ENCODE data around the gene ALDH1A2.

The ALDH1A2 gene

GRCh38 chr15:57950381-57950946, 115.0 kb downstream of the ALDH1A2 start:
- H3K36me3 Mint-ChIP-seq: no peaks in the 10 kb centered on the region
- no peak overlapping the region for H3K4me3 Mint-ChIP-seq
- no peak overlapping the region for H3K27ac Mint-ChIP-seq
- no peaks in the 10 kb centered on the region for H3K4me1 Mint-ChIP-seq
- H3K27me3 Mint-ChIP-seq: peaks cover 3% of the 10 kb centered on the region
- no peaks in the 10 kb centered on the region for H3K9me3 Mint-ChIP-seq

- H3K27me3 Mint-ChIP-seq: peaks cover 4% of the 10 kb centered on the region
- no peaks in the 10 kb centered on the region for H3K9me3 Mint-ChIP-seq
- no peaks in the 10 kb centered on the region for H3K4me1 Mint-ChIP-seq
- H3K27ac Mint-ChIP-seq: no peak overlapping the region
- H3K36me3 Mint-ChIP-seq: no peaks in the 10 kb centered on the region
- no peak overlapping the region for H3K4me3 Mint-ChIP-seq
Observed at GRCh38 chr15:57949374-57949943, 116.1 kb downstream of the ALDH1A2 start.

- no peaks in the 10 kb centered on the region for H3K9me3 Mint-ChIP-seq
- H3K4me1 Mint-ChIP-seq: no peaks in the 10 kb centered on the region
- no peak overlapping the region for H3K4me3 Mint-ChIP-seq
- H3K27me3 Mint-ChIP-seq: peaks cover 4% of the 10 kb centered on the region
- H3K36me3 Mint-ChIP-seq: no peaks in the 10 kb centered on the region
- no peak overlapping the region for H3K27ac Mint-ChIP-seq
Observed at GRCh38 chr15:57948351-57949289, 116.9 kb downstream of the ALDH1A2 start.

GRCh38 chr15:57947781-57948180, 117.7 kb downstream of the ALDH1A2 start:
- Mint-ChIP-seq H3K9me3 (no peaks in the 10 kb centered on the region), H3K36me3 (no peaks in the 10 kb centered on the region), H3K27me3 (peaks cover 4% of the 10 kb centered on the region), H3K4me3 (no peak overlapping the region), H3K27ac (no peak overlapping the region), H3K4me1 (no peaks in the 10 kb centered on the region)

- Mint-ChIP-seq H3K27me3 (peaks cover 6% of the 10 kb centered on the region), H3K4me3 (no peak overlapping the region), H3K4me1 (no peaks in the 10 kb centered on the region), H3K27ac (no peak overlapping the region), H3K9me3 (no peaks in the 10 kb centered on the region), H3K36me3 (no peaks in the 10 kb centered on the region)
Observed at GRCh38 chr15:57947282-57947681, 118.2 kb downstream of the ALDH1A2 start.

GRCh38 chr15:57946491-57947048, 118.9 kb downstream of the ALDH1A2 start:
- H3K27me3 Mint-ChIP-seq: peaks cover 11% of the 10 kb centered on the region
- H3K4me3 Mint-ChIP-seq: no peak overlapping the region

GRCh38 chr15:57945616-57946015, 119.9 kb downstream of the ALDH1A2 start:
- Mint-ChIP-seq H3K4me3 (no peak overlapping the region), H3K36me3 (no peaks in the 10 kb centered on the region), H3K27ac (no peak overlapping the region), H3K4me1 (no peaks in the 10 kb centered on the region), H3K27me3 (peaks cover 14% of the 10 kb centered on the region), H3K9me3 (no peaks in the 10 kb centered on the region)

More at GRCh38 chr15:57946491-57947048, 118.9 kb downstream of the ALDH1A2 start:
- no peaks in the 10 kb centered on the region for H3K4me1 Mint-ChIP-seq
- H3K9me3 Mint-ChIP-seq: no peaks in the 10 kb centered on the region
- no peak overlapping the region for H3K27ac Mint-ChIP-seq
- H3K36me3 Mint-ChIP-seq: no peaks in the 10 kb centered on the region

GRCh38 chr15:57943754-57944420, 121.6 kb downstream of the ALDH1A2 start:
- no peak overlapping the region for H3K4me3 Mint-ChIP-seq
- no peaks in the 10 kb centered on the region for H3K36me3 Mint-ChIP-seq
- no peaks in the 10 kb centered on the region for H3K4me1 Mint-ChIP-seq
- H3K9me3 Mint-ChIP-seq: no peaks in the 10 kb centered on the region
- peaks cover 23% of the 10 kb centered on the region for H3K27me3 Mint-ChIP-seq
- no peak overlapping the region for H3K27ac Mint-ChIP-seq

GRCh38 chr15:57943171-57943570, 122.3 kb downstream of the ALDH1A2 start:
- Mint-ChIP-seq H3K27ac (no peak overlapping the region), H3K27me3 (peaks cover 25% of the 10 kb centered on the region), H3K9me3 (no peaks in the 10 kb centered on the region), H3K4me3 (no peak overlapping the region), H3K4me1 (no peaks in the 10 kb centered on the region), H3K36me3 (no peaks in the 10 kb centered on the region)

- H3K4me3 Mint-ChIP-seq: no peak overlapping the region
- no peaks in the 10 kb centered on the region for H3K9me3 Mint-ChIP-seq
- H3K27ac Mint-ChIP-seq: no peak overlapping the region
- H3K36me3 Mint-ChIP-seq: no peaks in the 10 kb centered on the region
- no peaks in the 10 kb centered on the region for H3K4me1 Mint-ChIP-seq
- H3K27me3 Mint-ChIP-seq: peaks cover 30% of the 10 kb centered on the region
Observed at GRCh38 chr15:57941816-57942215, 123.7 kb downstream of the ALDH1A2 start.

- Mint-ChIP-seq H3K4me3 (no peak overlapping the region), H3K27me3 (peaks cover 21% of the 10 kb centered on the region), H3K36me3 (no peaks in the 10 kb centered on the region), H3K27ac (no peak overlapping the region), H3K4me1 (no peaks in the 10 kb centered on the region), H3K9me3 (no peaks in the 10 kb centered on the region)
Observed at GRCh38 chr15:57932348-57932747, 133.2 kb downstream of the ALDH1A2 start.

GRCh38 chr15:57931570-57931969, 133.9 kb downstream of the ALDH1A2 start:
- H3K27ac Mint-ChIP-seq: no peak overlapping the region
- H3K4me1 Mint-ChIP-seq: no peaks in the 10 kb centered on the region
- H3K4me3 Mint-ChIP-seq: no peak overlapping the region
- H3K9me3 Mint-ChIP-seq: no peaks in the 10 kb centered on the region
- no peaks in the 10 kb centered on the region for H3K36me3 Mint-ChIP-seq
- peaks cover 16% of the 10 kb centered on the region for H3K27me3 Mint-ChIP-seq

- H3K9me3 Mint-ChIP-seq: no peaks in the 10 kb centered on the region
- no peaks in the 10 kb centered on the region for H3K4me1 Mint-ChIP-seq
- H3K4me3 Mint-ChIP-seq: no peak overlapping the region
- no peaks in the 10 kb centered on the region for H3K36me3 Mint-ChIP-seq
- peaks cover 10% of the 10 kb centered on the region for H3K27me3 Mint-ChIP-seq
- no peak overlapping the region for H3K27ac Mint-ChIP-seq
Observed at GRCh38 chr15:57927091-57927631, 138.3 kb downstream of the ALDH1A2 start.

GRCh38 chr15:57925650-57926049, 139.9 kb downstream of the ALDH1A2 start:
- Mint-ChIP-seq H3K9me3 (no peaks in the 10 kb centered on the region), H3K27me3 (peaks cover 6% of the 10 kb centered on the region), H3K4me3 (no peak overlapping the region), H3K27ac (no peak overlapping the region), H3K4me1 (no peaks in the 10 kb centered on the region), H3K36me3 (no peaks in the 10 kb centered on the region)

- H3K4me3 Mint-ChIP-seq: no peak overlapping the region
- no peak overlapping the region for H3K27ac Mint-ChIP-seq
- no peaks in the 10 kb centered on the region for H3K36me3 Mint-ChIP-seq
- H3K4me1 Mint-ChIP-seq: no peaks in the 10 kb centered on the region
- H3K9me3 Mint-ChIP-seq: no peaks in the 10 kb centered on the region
- H3K27me3 Mint-ChIP-seq: peaks cover 2% of the 10 kb centered on the region
Observed at GRCh38 chr15:57924598-57924997, 140.9 kb downstream of the ALDH1A2 start.

Measured in activated naive CD4-positive, alpha-beta T cell treated with anti-CD3 and anti-CD28 coated beads, Interleukin-2, amount 50 U/mL, for 24 hours (primary cell).